Stimulated activated CD8-positive, alpha-beta memory T cell treated with anti-CD3 and anti-CD28 coated beads, Interleukin-15, amount 100 ng/mL, for 1 hour (primary cell): ENCODE results near the gene C11orf21.

ENCODE experiments used
- DNase-seq: peaks from one replicate; pipeline ENCODE4 v3.0.0-alpha.2; 2020; ENCODE audit warnings: low read depth

The C11orf21 gene

GRCh38 chr11:2308713-2309112, 7.0 kb upstream of the C11orf21 start:
- DNase-seq = no peak

DNA sequence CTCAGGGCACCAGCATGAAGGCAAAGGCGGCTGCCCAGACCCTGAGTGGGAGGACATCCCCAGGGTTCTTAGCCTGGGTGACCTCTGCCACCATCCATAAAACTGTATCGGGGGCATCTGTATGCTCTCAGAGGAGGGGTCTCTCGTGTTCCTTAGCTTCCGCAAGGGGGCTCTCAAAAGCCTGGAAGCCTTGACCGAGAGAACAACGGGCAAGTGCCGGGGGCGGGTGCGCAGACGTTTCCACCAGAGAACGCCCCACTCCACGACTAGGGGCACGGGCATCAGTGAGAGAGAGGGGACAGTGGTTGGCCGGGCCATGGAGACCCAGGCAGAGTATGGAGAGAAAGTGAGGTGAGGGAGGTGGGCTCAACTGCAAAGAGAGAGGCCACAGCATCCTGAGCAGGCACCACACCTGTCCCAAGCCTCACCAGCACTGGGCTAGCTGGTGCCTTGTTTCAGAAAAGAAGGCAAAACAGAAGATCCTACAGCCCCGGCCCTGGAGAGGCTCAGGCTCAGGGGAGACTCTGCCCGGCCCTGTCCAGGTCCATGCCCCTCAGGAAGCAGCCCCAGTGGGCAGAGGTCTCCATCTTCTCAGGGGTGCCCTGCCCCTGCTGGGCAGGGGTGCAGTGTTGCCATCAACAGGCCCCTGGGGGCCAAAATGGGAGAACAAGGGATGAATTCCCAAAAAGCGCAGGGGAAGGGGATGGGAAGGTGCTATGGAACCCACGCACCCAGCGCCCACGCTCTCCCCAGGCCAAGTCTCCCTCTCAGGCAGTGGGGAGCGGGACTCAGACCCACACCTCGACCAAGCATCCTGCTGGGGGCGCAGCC, 6.0 kb upstream of the C11orf21 start:
- no peak for DNase-seq

- no peak for DNase-seq
These were observed 5.3 kb upstream of the C11orf21 start for GRCh38 chr11:2306877-2307500.

DNA sequence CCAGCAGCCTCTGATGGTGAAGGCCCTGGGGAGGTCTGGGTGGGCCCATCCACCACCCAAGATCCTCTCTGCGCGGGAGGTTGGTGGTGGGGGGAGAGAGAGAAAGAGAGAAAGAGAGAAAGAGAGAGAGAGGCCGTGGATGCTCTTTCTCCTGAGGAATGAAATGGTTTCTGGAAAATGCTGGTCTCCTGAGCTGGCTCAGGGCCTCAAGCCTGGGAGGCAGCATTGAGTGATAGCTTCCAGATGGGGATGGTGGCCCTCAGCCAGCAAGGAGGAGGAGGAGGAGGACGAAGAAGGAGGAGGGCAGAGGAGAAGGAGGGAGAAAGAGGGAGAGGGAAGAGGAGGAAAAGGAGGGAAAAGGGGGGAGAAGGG, 4.7 kb upstream of the C11orf21 start:
- DNase-seq = no peak

GRCh38 chr11:2305788-2306451, 4.2 kb upstream of the C11orf21 start:
- no peak for DNase-seq

GRCh38 chr11:2305140-2305778, 3.5 kb upstream of the C11orf21 start:
- DNase-seq = peak; percentile 80

DNA sequence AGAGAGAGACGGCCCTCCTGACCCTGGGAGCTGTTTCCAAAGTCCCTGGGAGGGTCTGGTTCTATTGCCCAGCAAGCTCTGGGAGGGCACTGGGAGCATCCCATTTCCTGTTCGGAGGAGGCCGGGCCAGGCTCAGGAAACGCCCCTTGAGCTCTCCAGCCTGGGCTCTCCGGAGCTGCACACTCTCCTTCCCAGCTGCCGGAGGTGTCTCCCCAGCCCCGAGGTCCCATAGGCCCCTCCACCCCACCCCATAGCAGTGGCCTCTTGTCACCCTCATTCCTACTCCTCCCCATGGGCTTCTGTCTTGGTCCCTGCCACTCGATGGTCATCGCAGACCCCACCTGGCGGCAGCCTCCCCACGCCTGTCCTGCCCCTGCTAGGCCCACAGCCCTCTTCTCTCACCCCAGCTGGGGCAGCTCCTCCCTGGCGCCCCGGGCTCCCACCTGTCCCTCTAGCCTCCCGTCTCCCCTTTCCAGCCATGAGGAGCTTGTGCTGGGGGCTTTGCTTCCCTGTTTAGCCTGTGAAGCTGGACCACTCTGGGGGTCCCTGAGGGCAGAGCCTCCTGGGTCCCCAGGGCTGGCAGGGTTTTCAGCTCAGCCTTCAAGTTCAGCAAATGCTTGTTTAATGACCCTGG, 2.9 kb upstream of the C11orf21 start:
- no peak for DNase-seq

- no peak for DNase-seq
These were observed 2.1 kb upstream of the C11orf21 start for GRCh38 chr11:2303627-2304505.

GRCh38 chr11:2302896-2303626, 1.3 kb upstream of the C11orf21 start:
- DNase-seq = no peak

DNA sequence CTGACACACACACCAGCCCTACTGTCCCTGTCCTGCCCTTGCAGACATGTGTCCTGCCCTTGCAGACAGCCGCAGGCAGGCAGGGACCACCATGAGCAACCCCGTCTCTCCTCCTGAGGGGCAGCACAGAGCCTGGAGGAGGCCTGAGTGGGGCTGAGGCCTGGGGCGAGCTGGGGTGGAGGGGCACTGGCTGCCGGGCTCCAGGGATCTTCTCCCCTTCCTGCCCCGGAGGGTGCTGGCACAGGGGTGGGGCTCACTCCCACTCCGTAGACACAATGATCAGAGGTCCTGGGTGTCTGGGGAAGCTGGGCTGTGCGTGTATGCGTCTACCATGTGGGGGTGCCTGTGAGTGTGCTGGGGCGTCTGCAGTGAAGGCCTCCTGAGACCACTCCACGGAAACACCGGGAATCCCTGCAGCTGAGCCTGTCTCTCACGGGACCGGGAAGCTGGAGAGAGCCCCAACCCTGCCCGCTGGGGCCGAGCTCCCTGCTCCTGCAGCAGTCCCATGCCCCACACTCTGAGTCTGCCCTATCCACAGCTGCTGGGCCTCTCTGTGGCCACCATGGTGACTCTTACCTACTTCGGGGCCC, 683 bp upstream of the C11orf21 start:
- no peak for DNase-seq

- DNase-seq = no peak
These were observed 635 bp downstream of the C11orf21 start for GRCh38 chr11:2300936-2301630.

GRCh38 chr11:2300290-2300935, 1.3 kb downstream of the C11orf21 start:
- DNase-seq = no peak

DNA sequence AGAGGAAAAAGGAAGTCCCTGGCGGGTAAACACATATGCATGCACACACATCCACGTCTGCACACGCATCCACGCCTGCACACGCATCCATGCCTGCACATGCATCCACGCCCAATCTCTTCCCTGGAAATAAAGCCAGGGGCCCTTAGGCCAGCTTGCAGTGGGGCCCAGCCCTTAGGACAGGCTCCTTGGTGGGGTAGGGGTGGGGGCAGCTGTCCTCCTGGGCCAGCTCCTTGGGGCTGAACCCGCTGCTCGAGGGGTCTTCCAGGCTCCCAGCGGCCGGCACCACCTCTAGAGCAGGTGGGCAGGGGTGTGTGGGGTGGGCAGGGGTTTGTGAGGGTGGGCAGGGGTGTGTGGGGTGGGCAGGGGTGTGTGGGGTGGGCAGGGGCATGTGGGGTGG, 1.9 kb downstream of the C11orf21 start:
- no peak for DNase-seq

DNA sequence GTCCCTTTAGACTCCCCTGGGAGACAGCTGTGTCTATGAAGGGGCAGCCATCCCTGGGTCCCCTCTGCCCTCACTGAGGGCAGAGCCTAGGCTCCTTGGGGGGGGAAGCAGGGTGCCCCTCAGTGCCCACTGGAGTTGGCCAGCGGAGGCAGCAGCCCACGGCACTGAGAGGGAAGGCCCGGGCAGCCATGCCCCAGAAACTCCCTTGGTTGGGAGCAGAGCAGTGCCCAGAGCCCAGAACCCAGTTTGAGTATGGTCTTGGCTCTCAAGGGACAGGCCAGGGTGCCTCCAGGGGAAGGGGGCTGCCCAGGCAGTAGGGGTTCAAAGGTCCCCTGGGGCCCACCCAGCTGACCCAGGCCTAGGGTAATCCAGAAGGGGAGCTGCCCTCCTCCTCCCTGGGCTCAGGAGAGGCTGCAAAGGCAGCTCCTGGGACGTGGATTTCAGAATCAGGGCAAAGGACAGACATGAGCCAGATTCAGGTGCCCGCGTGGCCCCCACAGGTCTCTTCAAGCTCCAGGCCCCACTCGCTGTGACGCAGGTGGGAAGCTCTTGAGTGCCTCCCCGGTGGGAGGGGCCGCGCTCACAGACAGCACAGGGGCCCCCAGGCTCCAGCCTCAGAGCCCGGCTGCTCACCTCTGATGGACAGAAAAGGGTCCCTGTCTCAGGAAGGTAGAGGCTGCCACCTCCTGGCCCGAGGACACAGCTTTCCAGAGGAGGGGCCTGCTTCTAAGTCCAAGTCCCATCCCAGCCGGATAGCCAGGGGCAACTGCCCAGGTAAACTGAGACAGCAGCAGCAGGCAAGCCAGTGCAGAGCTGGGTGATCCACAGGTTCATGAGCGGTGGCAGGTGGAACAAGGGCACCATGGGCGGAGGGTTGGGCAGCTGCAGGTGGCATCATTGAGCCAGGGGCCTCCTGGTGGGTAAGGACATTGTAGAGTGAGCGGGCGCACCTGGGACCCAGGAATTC, 2.6 kb downstream of the C11orf21 start:
- DNase-seq = no peak

DNA sequence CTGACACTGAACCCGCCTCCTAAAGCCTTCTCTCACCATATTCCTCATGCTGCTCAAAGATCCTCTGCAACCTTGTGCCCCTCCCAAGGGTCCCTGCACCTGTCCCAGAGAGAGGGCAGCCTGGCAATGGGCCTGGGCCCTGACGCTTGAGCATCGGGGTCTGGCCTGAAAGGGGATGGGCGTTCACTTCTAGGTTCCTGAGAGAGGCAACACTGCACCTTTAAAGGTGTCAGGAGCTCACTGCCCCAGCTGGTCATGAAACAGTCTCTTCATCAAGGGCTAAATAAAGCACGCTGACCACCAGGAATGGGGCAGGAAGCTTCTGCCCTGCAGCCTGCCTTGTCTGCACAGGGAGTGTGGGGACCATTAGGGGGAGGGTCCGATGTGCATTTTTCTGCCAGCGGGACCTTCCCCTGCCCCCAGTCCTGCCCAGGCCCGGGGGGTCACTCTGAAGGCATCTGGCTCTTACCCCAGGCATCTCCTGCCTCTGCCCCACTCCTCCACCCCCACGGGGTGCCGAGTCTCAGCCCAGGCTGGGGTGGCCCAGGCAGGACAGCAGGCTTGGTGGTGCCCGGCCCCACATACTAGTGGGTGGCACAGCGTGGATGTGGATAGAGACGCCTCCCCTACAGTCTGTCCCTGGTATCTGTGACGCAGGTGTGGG, 3.5 kb downstream of the C11orf21 start:
- DNase-seq = no peak

DNA sequence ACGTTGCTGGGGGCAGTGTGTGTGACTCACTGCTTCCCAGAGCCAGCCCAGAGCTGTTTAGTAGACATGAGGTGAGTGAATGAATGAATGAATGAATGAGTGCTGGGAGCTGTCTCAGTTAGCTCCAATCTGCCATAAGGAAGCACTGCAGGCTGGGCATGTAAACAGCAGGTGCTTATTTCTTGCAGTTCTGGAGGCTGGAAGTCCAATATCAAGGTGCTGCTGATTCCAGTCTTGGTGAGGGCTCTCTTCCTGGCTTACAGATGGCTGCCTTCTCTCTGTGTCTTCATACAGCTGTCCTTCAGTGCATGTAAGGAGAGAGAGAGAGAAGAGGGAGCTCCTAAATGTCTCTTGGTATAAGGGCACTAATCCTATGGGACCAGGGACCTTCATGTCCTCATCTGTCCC, 4.1 kb downstream of the C11orf21 start:
- DNase-seq = no peak

GRCh38 chr11:2296913-2297622, 4.7 kb downstream of the C11orf21 start:
- DNase-seq = no peak
